H1 (cell line): ENCODE measurements around the gene INTS15. TPM values are rescaled to one million over a fixed set of nuclear protein-coding genes. Genes with fewer than 3 reads are reported as not detected.

Experiments used
- CHD7 ChIP-seq: fragments of 300-600 bp; sonication (generic); IDR thresholded peaks from 2 replicates; pipeline ENCODE4 v1.7.1; 2012; ENCODE audit warnings: low read length, moderate library complexity, mild to moderate bottlenecking, inconsistent platforms; ENCODE audit not compliant: insufficient replicate concordance
- SAP30 ChIP-seq: fragments of 300-600 bp; sonication (generic); IDR thresholded peaks from 2 replicates; pipeline ENCODE4 v1.7.1; 2012; ENCODE audit warnings: low read length, moderate library complexity, mild to moderate bottlenecking, inconsistent platforms; ENCODE audit not compliant: insufficient read depth, insufficient replicate concordance
- SIRT6 ChIP-seq: IDR thresholded peaks from one replicate; pipeline ENCODE4 v1.7.1; 2012; ENCODE audit warnings: low read length, inconsistent platforms
- polyA plus RNA-seq, 7 experiments: library from polyadenylated mRNA; depleted of rRNA in 3 of 7; stranded (reverse) in 5 of 7; unstranded in 2 of 7; fragments of >200 nt in 5 of 7; fragments of 200-250 nt in 2 of 7; gene quantifications; 1 replicate in 5 of 7; 2 replicates in 1 of 7; 4 replicates in 1 of 7; pipeline versions ENCODE4 v1.2.1 to v1.2.3, GENCODE V29; 2011 to 2013; ENCODE audit warnings: missing spikeins in 2 of 7, mixed read lengths in 2 of 7
- total RNA-seq: library from RNA; stranded (reverse); fragmentation: NEBNext Ultra II Directional; extraction: Animal tissue kit (Norgen Biotek cat#: 25700); gene quantifications from 2 replicates; pipeline ENCODE4 v1.2.1, GENCODE V29; 2021

Gene INTS15
- total and polyA plus RNA-seq, 2 of the 8 experiments (the other 6 are each of a cell fraction or from before 2014, with no cell fraction given) = 23.0 to 25.7 TPM

- TF ChIP-seq CHD7 (no peak), SAP30 (no peak), SIRT6 (no peak)
These were observed 57.3 kb downstream of the INTS15 start (continued) for GRCh38 chr7:6647080-6647479.
